ENCODE results near the gene KCNIP2.

KCNIP2 gene

DNA sequence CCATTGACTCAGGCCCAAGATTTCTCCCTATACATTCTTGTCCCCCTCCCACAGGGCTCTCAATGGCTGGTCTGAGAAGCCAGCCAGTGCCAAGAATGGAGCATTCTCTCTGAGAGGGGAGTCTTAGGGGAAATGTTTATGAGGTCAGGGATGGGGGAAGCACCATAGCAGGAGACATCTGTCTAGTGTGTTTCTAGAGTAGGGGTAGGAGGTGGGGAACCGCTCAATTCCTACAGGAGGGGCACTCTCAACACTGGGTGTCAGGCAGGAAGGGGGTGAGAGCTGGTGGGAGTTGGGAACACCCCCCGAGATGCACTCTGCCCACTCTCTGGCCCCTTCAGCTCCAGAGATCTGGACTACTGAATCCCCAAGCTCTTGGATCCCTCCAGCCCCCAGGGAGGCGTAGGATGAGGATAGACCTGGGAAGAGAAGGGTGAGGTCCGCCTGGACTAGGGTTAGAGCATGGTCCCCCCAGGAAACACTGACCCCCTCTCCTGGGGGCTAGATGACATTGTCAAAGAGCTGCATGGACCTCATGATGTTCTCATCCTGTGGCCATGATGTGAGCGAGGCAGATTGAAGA is 16.7 kb downstream of the KCNIP2 start:
- Mint-ChIP-seq H3K4me1 (ENCODE audit: low read depth) (peaks cover 23% of the 10 kb centered on the region), H3K4me3 (no peak overlapping the region), H3K27me3 (ENCODE audit: low read depth) (no peaks in the 10 kb centered on the region), H3K27ac (no peak overlapping the region), H3K36me3 (ENCODE audit: low read depth) (peaks cover 7% of the 10 kb centered on the region), H3K9me3 (no peaks in the 10 kb centered on the region)

DNA sequence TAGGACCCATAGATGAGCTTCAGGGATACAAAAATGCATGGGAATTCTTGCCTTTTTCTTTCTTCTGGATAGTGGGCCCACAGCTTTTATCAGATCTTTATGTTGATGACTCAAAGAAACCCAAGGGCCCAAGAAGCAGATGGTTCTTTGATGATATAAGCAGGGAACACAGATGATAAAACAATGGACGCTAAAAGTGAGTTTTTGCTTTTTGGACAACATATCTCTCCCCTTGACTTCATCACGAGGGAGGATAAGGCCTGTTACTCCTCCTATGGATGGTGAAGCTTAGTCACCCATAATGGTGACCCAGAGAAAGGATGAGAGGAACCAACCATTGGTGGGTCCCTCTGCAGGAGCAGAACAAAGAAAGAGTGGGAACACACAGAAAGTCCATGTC is 18.9 kb downstream of the KCNIP2 start:
- Mint-ChIP-seq H3K27me3 (ENCODE audit: low read depth) (no peaks in the 10 kb centered on the region), H3K4me1 (ENCODE audit: low read depth) (peaks cover 5% of the 10 kb centered on the region), H3K27ac (no peak overlapping the region), H3K4me3 (no peak overlapping the region), H3K36me3 (ENCODE audit: low read depth) (peaks cover 9% of the 10 kb centered on the region), H3K9me3 (no peaks in the 10 kb centered on the region)

DNA sequence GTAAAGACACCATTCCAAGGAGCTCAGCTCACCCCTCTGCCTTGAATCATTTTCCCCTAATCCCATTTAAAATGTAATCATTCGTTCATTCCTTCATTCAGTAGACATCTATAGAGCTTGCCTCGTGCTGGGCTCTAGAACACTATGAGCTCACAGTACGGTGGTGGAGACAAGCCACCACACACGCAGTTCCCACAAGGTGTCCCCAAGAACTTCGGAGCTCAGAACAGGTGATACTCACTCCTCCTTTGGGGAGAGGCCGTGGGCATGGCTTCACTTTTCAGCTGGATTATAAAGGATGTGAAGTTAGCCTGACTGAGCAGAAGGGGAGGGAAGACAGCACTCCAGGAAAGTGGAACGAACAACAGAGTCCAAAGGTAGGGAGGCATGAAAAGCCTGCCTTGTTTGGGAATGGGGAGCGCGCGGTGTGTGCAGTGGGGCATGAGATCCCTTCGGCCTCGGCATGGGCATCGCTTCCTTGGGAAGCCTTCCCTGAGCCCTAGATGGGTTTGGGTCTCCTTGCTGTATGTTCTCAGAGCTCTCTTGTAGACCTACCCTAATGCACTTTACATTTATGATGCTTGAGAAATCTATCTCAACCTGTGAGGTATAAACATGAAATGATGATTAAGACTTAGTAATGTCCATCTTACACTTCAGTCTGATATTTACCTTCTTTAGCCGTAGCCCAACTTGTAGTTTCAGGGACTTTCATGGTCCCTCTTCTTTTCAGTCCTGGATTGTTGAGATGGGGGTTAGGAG is 24.5 kb downstream of the KCNIP2 start:
- peak overlapping the region; percentile 98 for H3K27ac Mint-ChIP-seq
- H3K27me3 Mint-ChIP-seq (ENCODE audit: low read depth), result no peaks in the 10 kb centered on the region
- H3K36me3 Mint-ChIP-seq (ENCODE audit: low read depth), result peaks cover 20% of the 10 kb centered on the region
- H3K9me3 Mint-ChIP-seq, result no peaks in the 10 kb centered on the region
- H3K4me3 Mint-ChIP-seq, result peak overlapping the region; percentile 98
- H3K4me1 Mint-ChIP-seq (ENCODE audit: low read depth), result peaks cover 26% of the 10 kb centered on the region

DNA sequence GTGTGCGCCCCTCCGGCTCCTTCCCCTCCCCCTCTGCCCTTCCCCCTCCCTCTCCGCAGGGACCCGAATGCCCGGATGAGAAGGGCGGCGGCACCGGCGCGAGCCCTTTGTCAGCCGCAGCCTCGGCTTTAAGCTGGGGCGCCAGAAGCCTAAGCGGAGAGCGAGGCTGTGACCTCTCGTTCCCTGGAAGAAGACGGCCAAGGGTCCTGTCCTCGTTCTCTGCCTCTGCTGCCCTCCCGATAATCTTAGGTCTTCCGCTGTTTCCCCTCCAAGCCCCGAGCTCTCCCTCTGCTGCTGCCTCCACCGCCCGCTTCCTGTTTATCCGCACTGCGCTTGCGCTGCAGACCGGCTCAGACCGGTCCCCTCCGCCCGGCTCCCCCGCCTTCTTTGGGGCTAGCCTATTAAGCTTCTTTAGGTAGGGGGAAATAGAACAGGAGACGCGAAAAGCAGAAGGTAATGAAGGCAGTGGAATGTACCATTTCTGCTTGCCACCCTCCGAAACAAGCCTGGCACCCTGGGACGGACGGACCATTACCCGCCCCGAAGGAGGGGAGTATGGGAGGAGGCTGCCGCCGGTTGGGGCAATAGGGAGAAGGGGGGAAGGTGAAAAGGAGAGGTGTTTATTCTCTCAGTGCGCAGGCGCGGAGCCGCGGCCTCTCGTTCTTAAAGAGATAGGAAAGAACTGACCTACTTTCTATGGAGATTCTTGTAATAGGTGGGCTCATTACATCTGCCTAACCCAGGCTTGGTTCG is 25.3 kb downstream of the KCNIP2 start, which contains the start of gene OGA:
Gene OGA (minus strand): TSS at position 326 of the 753 bp plus-strand sequence. CDS start 422 bp downstream, outside the sequence.
- peaks cover 34% of the 10 kb centered on the region for H3K4me1 Mint-ChIP-seq (ENCODE audit: low read depth)
- peak within 1 kb of the TSS; percentile 98 for H3K27ac Mint-ChIP-seq
- H3K9me3 Mint-ChIP-seq, result no peaks in the 10 kb centered on the region
- peak within 1 kb of the TSS; percentile 98 for H3K4me3 Mint-ChIP-seq
- no peaks in the 10 kb centered on the region for H3K27me3 Mint-ChIP-seq (ENCODE audit: low read depth)
- H3K36me3 Mint-ChIP-seq (ENCODE audit: low read depth), result peaks cover 27% of the 10 kb centered on the region

DNA sequence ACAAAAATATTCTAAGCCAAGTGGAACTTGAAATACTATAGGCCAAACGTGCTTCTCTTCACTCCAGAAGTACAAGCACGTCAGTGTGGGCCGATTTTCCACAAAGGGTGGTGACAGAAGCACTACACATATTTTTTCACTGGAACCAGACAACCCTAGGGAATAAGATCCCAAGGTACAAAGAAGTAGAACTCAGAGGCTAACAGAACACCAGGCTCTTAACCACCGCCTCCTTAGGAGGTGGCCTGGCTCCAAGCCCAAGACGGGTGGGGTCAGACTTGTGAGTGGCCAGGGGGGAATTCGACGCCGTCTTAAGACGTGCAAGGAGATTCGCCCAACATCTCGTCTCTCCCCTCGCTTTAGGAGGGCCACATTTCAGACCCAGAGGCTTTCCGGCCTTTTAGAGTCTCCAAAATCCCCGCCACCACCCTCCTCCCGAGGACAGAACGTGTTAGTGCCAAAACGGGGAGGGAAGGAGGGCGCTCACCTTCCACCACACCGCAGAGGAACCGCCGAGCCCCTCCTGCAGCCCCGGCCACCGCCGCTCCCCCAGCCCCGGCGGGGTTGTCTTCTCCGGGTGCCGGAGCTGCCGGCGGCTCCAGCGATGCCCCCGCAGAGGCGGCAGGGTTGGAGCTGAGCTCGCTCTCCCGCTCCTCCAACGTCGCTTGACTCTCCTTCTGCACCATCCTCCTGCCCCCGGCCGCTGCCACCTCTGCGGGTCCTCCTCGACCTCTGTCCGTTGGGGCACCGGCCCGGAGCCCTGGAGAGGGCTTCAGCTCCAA is 26.1 kb downstream of the KCNIP2 start:
- Mint-ChIP-seq H3K27me3 (ENCODE audit: low read depth) (no peaks in the 10 kb centered on the region), H3K9me3 (no peaks in the 10 kb centered on the region), H3K4me1 (ENCODE audit: low read depth) (peaks cover 41% of the 10 kb centered on the region), H3K4me3 (peak overlapping the region; percentile 98), H3K27ac (peak overlapping the region; percentile 98), H3K36me3 (ENCODE audit: low read depth) (peaks cover 26% of the 10 kb centered on the region)

DNA sequence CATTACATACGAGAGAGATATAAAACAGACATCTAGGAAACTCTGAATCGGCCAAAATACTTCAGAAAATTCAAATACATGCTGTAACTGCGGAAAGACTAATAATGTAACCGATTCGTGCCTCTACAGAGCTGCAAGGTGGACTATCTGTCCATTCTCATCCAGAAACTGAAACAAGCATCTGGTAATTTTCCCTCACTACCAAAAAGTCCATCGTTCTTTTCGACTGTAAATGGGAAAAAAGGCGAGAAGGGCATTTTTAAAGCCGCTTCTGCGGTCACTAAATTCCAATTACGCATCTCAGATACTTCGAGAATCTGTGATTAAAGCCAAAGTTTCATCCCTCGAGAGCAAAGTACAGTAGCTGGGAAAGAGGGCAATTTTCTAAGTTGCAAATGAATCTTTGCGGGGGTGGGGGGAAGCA is 26.7 kb downstream of the KCNIP2 start:
- Mint-ChIP-seq H3K9me3 (no peaks in the 10 kb centered on the region), H3K27me3 (ENCODE audit: low read depth) (no peaks in the 10 kb centered on the region), H3K4me3 (peak overlapping the region; percentile 98), H3K36me3 (ENCODE audit: low read depth) (peaks cover 24% of the 10 kb centered on the region), H3K27ac (peak overlapping the region; percentile 98), H3K4me1 (ENCODE audit: low read depth) (peaks cover 42% of the 10 kb centered on the region)

DNA sequence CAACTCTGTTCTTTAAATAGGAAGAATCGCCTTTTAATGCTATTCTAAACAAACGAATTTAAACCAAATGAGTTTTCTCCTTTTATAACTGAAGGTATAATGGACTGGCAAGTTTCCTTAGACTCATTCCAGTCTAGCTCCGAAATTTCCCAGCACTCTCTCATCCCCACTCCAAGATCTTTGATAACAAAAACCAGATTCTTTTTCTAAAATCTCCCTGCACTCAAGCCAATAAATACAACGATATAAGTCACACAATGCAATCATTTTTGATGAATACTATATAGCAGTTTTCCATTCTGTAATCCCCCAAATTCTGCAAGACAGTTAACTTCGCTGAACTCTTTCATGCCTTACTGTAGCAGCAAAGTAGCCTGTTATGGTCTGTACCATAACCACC is 27.2 kb downstream of the KCNIP2 start:
- Mint-ChIP-seq H3K9me3 (no peaks in the 10 kb centered on the region), H3K27ac (peak overlapping the region; percentile 98), H3K4me1 (ENCODE audit: low read depth) (peaks cover 42% of the 10 kb centered on the region), H3K36me3 (ENCODE audit: low read depth) (peaks cover 23% of the 10 kb centered on the region), H3K27me3 (ENCODE audit: low read depth) (no peaks in the 10 kb centered on the region), H3K4me3 (peak overlapping the region; percentile 98)

DNA sequence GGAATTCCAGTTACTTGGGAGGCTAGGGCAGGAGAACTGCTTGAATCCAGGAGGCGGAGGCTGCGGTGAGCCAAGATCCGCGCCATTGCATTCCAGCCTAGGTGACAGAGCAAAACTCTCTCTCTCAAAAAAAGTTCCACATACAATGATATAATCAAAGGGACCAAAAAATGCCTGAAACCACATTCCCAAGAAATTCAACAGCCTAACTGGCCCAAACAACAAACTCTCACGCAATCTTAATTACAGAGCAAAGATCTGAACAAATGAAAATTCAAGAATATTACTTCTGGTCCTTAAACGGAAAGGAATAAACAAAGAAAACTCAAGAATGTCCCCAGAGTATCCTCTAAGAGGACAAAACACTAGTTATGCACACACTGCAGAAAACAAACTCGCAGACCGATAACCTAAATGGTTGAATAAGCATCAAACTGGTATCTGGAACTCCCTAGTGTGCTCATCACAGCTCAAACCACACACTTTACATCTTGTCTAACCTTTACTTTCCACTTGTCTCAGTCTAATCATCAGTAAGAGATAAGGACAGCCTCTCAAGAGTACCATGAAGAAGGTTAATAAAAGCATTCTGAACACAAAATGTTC is 29.0 kb downstream of the KCNIP2 start:
- Mint-ChIP-seq H3K4me3 (peak overlapping the region; percentile 98), H3K27me3 (ENCODE audit: low read depth) (no peaks in the 10 kb centered on the region), H3K9me3 (no peaks in the 10 kb centered on the region), H3K27ac (peak overlapping the region; percentile 76), H3K4me1 (ENCODE audit: low read depth) (peaks cover 46% of the 10 kb centered on the region), H3K36me3 (ENCODE audit: low read depth) (peaks cover 29% of the 10 kb centered on the region)

DNA sequence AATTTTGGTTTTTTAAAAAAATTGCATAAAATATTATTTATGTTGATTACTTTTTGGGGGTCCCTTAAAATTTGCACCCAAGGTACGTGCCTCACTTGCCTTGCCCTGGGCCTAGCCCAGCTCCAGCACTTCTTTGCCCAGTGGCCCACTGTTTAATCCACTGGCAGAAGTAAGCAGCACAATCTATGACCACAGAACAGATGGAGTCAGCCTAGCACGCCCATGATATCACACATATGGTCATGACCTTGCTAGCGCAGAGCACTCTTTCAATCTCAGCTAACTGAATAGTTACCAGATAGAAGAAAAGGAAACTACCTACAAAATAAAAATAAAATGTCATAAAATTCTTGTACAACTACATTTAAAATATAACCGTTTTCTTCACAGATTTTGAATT is 31.0 kb downstream of the KCNIP2 start:
- H3K4me1 Mint-ChIP-seq (ENCODE audit: low read depth), result peaks cover 38% of the 10 kb centered on the region
- H3K36me3 Mint-ChIP-seq (ENCODE audit: low read depth), result peaks cover 33% of the 10 kb centered on the region
- H3K27me3 Mint-ChIP-seq (ENCODE audit: low read depth), result no peaks in the 10 kb centered on the region
- H3K4me3 Mint-ChIP-seq, result no peak overlapping the region
- no peaks in the 10 kb centered on the region for H3K9me3 Mint-ChIP-seq
- H3K27ac Mint-ChIP-seq, result no peak overlapping the region

DNA sequence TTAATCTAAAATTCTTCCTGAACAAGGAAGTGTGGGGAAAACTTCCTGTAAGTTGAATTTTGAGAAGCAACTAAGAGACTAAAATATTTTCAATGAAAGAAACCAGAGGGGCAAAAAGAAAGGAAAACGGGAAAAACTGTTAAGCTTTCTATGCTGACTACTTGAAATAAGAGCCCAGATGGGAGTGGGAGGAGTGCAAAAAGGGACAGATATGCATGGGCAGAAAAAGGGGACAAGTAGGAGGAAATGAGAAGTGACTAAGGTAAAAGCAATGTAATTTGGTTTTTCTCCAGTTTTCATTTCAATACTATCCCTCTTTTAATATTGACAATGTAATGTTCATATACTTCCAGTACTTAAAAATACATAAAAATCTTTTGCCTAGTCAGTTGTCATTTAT is 36.4 kb downstream of the KCNIP2 start:
- H3K36me3 Mint-ChIP-seq (ENCODE audit: low read depth), result peaks cover 31% of the 10 kb centered on the region
- no peaks in the 10 kb centered on the region for H3K9me3 Mint-ChIP-seq
- H3K4me1 Mint-ChIP-seq (ENCODE audit: low read depth), result peaks cover 9% of the 10 kb centered on the region
- H3K27me3 Mint-ChIP-seq (ENCODE audit: low read depth), result no peaks in the 10 kb centered on the region
- no peak overlapping the region for H3K4me3 Mint-ChIP-seq
- no peak overlapping the region for H3K27ac Mint-ChIP-seq

DNA sequence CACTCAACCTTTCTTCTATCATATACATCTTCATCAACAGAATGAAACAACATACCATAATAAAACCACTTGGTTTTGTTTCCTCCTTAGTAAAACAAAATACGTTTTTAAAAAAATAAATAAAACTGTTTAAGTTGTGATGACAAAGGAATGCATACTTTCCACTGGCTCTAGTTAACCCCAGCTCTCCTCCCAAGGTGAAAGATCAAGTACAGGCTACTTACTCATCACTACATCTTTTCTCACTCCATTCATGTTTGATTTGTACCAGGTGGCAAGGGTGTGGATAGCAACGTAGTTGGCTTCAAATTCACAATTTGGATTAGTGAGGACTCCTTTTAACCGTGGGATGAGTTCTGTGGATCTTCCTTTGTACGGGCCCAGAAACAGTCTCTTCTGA is 40.1 kb downstream of the KCNIP2 start:
- Mint-ChIP-seq H3K4me3 (no peak overlapping the region), H3K27me3 (ENCODE audit: low read depth) (no peaks in the 10 kb centered on the region), H3K9me3 (no peaks in the 10 kb centered on the region), H3K36me3 (ENCODE audit: low read depth) (peaks cover 44% of the 10 kb centered on the region), H3K4me1 (ENCODE audit: low read depth) (peaks cover 11% of the 10 kb centered on the region), H3K27ac (no peak overlapping the region)

DNA sequence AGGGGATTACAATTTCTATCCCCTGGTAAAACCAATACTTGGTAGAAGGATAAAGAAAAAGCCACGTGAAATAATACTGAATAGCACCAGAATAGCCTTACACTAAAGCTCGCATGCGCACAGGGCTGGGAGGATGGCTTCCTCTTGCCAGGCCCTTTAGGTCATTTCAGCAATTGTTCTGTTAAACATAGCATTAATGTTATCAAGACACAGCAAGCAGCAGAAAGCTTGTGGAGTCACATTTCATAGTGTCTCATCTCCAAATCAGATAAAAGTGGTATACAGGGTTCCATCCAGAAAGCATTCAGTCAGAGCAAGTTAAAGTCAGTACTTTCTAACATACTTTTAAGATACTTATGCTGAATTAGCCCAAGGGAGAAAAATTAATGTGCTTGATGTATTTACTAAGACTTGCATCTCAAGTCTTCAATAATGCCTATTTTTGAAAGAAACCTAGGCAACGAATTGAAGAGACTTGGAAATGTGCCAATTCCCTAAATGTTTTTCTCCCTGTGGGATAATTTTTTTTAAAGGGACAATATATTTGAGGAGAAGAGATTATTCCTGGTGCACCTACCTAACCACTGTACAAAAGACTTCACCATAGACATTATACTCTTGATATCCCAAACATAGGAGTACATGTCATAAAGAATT is 46.1 kb downstream of the KCNIP2 start:
- H3K27me3 Mint-ChIP-seq (ENCODE audit: low read depth), result no peaks in the 10 kb centered on the region
- no peak overlapping the region for H3K4me3 Mint-ChIP-seq
- H3K9me3 Mint-ChIP-seq, result no peaks in the 10 kb centered on the region
- peaks cover 13% of the 10 kb centered on the region for H3K4me1 Mint-ChIP-seq (ENCODE audit: low read depth)
- H3K36me3 Mint-ChIP-seq (ENCODE audit: low read depth), result peaks cover 65% of the 10 kb centered on the region
- no peak overlapping the region for H3K27ac Mint-ChIP-seq

DNA sequence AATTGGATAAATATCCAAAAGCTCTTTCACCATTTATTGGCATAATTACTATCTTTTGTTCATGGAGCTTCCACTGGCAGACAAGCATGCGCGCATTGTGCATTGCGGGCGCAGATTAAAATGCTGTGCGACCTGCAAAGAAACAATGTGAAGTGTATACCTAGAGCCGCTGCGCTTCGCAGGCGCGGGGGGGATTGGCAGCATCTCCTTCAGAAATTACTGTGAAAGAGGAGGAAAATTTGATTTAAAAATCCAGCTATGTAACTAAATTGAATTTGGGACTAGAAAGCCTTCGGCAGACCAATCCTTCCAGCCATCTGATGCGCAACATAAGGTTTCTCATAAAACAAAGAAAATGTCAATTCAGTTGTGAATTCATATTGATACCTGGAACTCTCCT is 50.1 kb downstream of the KCNIP2 start:
- no peak overlapping the region for H3K27ac Mint-ChIP-seq
- H3K4me3 Mint-ChIP-seq, result no peak overlapping the region

More for the DNA sequence above, 50.1 kb downstream of the KCNIP2 start:
- Mint-ChIP-seq H3K4me1 (ENCODE audit: low read depth) (peaks cover 4% of the 10 kb centered on the region), H3K36me3 (ENCODE audit: low read depth) (peaks cover 46% of the 10 kb centered on the region), H3K9me3 (no peaks in the 10 kb centered on the region), H3K27me3 (ENCODE audit: low read depth) (no peaks in the 10 kb centered on the region)
